Parathyroid adenoma (tissue), 2 donors: ENCODE data around the gene JMJD8.

Experiments used
- H2AFZ ChIP-seq: fragments of 300-600 bp; sonication (generic); one replicate; pipeline ENCODE4 v1.7.0; 2017; ENCODE audit warnings: antibody characterized with exemption, mild to moderate bottlenecking
- H3K27ac ChIP-seq: fragments of 300-600 bp; sonication (generic); one replicate; pipeline ENCODE4 v1.7.0; 2017
- H3K27me3 ChIP-seq: fragments of 300-600 bp; sonication (generic); one replicate; pipeline ENCODE4 v1.7.0; 2017; ENCODE audit warnings: low read length; ENCODE audit not compliant: control insufficient read depth, insufficient read depth
- H3K36me3 ChIP-seq: fragments of 300-600 bp; sonication (generic); one replicate; pipeline ENCODE4 v1.7.0; 2017; ENCODE audit warnings: low read length; ENCODE audit not compliant: control insufficient read depth, insufficient read depth
- H3K4me1 ChIP-seq: fragments of 300-600 bp; sonication (generic); one replicate; pipeline ENCODE4 v1.7.0; 2017; ENCODE audit warnings: control low read depth
- H3K4me2 ChIP-seq: fragments of 300-600 bp; sonication (generic); one replicate; pipeline ENCODE4 v1.7.0; 2017; ENCODE audit warnings: low read length
- H3K4me3 ChIP-seq: fragments of 300-600 bp; sonication (generic); one replicate; pipeline ENCODE4 v1.7.0; 2017; ENCODE audit warnings: low read depth, low read length
- H3K79me2 ChIP-seq: fragments of 300-600 bp; sonication (generic); one replicate; pipeline ENCODE4 v1.7.0; 2017; ENCODE audit warnings: control low read depth
- H3K9ac ChIP-seq: fragments of 300-600 bp; sonication (generic); one replicate; pipeline ENCODE4 v1.7.0; 2017; ENCODE audit warnings: mild to moderate bottlenecking
- H3K9me3 ChIP-seq: fragments of 300-600 bp; sonication (generic); one replicate; pipeline ENCODE4 v1.7.0; 2017; ENCODE audit warnings: low read length; ENCODE audit not compliant: control insufficient read depth
- TF ChIP-seq, protein P1 (sequence below): fragments of 300-600 bp; sonication (generic); IDR thresholded peaks from one replicate; pipeline ENCODE4 v1.7.0; 2017; ENCODE audit warnings: antibody characterized with exemption, mild to moderate bottlenecking
- donor health status: primary hyperparathyroidism.

JMJD8 gene

DNA sequence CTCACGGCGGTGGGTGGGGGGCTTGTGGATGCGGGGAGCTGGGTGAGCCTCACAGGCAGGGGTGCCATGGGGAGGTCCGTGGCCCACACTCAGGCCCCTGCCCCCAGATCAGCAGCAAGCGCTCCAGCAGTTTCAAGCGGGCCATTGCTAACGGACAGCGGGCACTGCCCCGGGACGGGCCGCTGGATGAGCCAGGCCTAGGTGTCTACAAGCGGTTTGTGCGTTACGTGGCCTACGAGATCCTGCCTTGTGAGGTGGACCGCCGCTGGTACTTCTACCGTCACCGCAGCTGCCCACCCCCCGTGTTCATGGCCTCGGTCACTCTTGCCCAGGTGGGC lies 7.6 kb downstream of the JMJD8 start:
- Histone ChIP-seq H3K9me3 (no peaks in the 10 kb centered on the region), H3K27me3 (no peaks in the 10 kb centered on the region), H3K36me3 (no peaks in the 10 kb centered on the region), H2AFZ (no peak overlapping the region), H3K4me3 (no peak overlapping the region), H3K4me2 (no peak overlapping the region), H3K4me1 (peaks cover 5% of the 10 kb centered on the region), H3K27ac (no peak overlapping the region), H3K9ac (no peak overlapping the region), H3K79me2 (peaks cover 2% of the 10 kb centered on the region)
- TF ChIP-seq, protein P1, sequence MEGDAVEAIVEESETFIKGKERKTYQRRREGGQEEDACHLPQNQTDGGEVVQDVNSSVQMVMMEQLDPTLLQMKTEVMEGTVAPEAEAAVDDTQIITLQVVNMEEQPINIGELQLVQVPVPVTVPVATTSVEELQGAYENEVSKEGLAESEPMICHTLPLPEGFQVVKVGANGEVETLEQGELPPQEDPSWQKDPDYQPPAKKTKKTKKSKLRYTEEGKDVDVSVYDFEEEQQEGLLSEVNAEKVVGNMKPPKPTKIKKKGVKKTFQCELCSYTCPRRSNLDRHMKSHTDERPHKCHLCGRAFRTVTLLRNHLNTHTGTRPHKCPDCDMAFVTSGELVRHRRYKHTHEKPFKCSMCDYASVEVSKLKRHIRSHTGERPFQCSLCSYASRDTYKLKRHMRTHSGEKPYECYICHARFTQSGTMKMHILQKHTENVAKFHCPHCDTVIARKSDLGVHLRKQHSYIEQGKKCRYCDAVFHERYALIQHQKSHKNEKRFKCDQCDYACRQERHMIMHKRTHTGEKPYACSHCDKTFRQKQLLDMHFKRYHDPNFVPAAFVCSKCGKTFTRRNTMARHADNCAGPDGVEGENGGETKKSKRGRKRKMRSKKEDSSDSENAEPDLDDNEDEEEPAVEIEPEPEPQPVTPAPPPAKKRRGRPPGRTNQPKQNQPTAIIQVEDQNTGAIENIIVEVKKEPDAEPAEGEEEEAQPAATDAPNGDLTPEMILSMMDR = no peak

DNA sequence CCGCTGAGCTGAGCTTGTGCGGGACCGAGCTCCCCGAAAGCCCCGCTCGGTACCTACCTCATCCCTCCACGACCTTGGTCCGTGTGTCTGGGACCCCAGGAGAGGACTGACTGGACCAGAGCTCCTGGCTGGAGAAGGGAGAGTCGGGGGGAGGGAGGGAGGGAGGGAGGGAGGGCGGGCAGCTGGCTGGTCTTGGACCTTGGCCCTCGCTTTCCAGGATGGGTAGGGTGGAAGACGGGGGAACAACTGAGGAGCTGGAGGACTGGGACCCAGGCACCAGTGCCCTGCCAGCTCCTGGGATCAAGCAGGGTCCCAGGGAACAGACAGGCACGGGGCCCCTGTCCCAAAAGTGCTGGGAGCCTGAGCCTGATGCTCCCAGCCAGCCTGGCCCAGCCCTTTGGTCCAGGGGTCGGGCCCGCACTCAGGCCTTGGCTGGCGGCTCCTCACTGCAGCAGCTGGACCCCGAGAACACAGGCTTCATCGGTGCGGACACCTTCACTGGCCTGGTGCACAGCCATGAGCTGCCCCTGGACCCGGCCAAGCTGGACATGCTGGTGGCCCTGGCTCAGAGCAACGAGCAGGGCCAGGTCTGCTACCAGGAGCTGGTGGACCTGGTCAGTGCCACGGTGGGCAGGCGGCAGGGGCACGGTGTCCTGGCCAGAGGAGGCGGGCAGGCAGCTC lies 8.1 kb downstream of the JMJD8 start:
- H3K9ac ChIP-seq = no peak overlapping the region
- no peaks in the 10 kb centered on the region for H3K36me3 ChIP-seq
- no peaks in the 10 kb centered on the region for H3K79me2 ChIP-seq
- TF ChIP-seq, protein P1 = no peak
- H3K4me1 ChIP-seq = no peaks in the 10 kb centered on the region
- no peak overlapping the region for H3K4me3 ChIP-seq
- peak overlapping the region; percentile 77 for H3K4me2 ChIP-seq
- no peak overlapping the region for H3K27ac ChIP-seq
- no peaks in the 10 kb centered on the region for H3K27me3 ChIP-seq
- H2AFZ ChIP-seq = peak overlapping the region; percentile 63
- no peaks in the 10 kb centered on the region for H3K9me3 ChIP-seq

DNA sequence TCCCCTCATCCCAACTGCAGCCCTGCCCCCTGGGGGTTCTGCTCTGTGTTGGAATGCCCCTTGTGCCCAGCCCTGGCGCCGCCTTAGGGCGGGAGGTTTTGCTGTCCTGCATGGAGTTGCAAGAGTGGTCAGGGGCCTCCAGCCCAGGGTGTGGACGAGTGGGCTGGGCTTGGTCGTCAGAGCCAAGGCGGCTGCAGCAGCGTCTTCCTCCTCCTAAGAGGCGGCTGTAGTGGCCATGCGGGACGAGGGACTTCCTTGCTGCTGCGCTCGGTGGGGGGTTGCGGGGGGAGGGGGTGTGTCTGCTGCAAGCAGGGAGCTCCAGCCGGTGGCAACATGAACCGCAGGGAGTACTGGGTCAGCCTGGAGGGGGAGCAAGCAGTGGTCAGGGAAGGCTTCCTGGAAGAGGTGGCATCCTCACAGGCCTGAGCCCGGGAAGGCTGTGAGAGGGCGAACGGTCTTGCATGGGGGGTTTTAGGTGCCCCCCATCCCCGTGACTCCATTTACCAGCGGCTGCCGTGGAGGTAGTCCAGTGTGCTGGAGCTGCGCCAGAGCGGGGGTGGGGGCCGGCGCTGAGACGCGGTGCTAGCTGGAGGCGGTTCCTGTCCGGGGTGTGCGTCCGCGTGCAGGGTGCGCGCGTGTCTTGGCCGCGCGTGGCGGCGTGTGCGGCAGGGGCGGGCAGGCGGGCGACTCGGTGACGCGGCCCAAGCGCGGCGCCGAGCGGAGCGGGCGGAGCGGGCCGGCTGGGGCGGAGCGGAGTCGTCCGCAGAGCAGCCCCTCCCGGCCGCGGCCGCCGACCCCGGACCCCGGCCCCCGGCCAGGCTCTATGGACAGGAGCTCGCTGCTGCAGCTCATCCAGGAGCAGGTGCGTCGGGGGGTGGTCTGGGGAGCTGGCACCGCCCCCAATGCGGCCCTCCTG lies 8.9 kb downstream of the JMJD8 start, which contains the start of gene RHBDL1:
Gene RHBDL1 (plus strand): TSS at position 704 of the 916 bp plus-strand sequence. CDS start 120 bp downstream, at position 824.
- Histone ChIP-seq H2AFZ (peak within 1 kb of the TSS; percentile 63), H3K36me3 (no peaks in the 10 kb centered on the region), H3K9ac (no peak within 1 kb of the TSS)

DNA sequence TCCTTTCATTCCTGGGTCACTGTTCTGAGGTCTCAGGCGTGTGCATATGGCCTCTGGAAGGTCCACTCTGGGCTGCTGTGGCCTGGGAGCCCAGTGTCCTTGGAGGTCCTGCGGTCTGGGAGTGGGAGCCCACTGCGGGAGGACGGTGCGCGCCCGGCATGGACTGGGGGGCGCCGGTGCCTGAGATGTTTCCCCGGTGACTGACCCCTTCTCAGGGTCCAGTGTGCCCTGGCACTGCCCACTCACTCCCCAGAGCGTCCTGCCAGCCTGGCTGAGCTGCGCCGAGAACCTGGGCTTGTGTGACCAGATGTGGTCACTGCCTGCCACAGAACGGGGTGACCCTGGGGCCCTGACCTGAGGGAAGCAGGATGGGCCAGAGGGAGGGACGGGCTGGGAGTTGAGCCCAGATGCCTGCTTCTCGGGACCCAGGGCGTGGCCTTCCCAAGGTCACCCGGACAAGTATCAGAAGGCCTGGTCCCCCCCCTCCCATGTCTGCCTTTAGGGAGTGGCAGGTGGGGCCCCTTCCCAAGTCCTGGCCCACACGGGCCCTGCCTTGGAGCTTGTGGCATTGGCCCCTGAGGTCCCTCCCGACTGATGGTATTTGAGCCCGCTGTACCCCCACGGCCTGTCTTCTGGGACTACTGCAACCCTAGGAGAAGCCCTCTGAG lies 9.8 kb downstream of the JMJD8 start:
- Histone ChIP-seq H3K9ac (no peak overlapping the region), H3K27ac (no peak overlapping the region)
- TF ChIP-seq, protein P1 = no peak

More for the DNA sequence above, 8.9 kb downstream of the JMJD8 start, which contains the start of gene RHBDL1:
- peak within 1 kb of the TSS; percentile 40 for H3K4me3 ChIP-seq
- H3K4me2 ChIP-seq = peak within 1 kb of the TSS; percentile 77
- no peaks in the 10 kb centered on the region for H3K4me1 ChIP-seq
- TF ChIP-seq, protein P1 = no peak
- no peaks in the 10 kb centered on the region for H3K27me3 ChIP-seq
- H3K79me2 ChIP-seq = no peaks in the 10 kb centered on the region
- H3K9me3 ChIP-seq = no peaks in the 10 kb centered on the region
- no peak within 1 kb of the TSS for H3K27ac ChIP-seq

More for the DNA sequence above, 9.8 kb downstream of the JMJD8 start:
- H3K36me3 ChIP-seq = no peaks in the 10 kb centered on the region
- H3K4me3 ChIP-seq = no peak overlapping the region
- H3K4me1 ChIP-seq = no peaks in the 10 kb centered on the region
- H3K9me3 ChIP-seq = no peaks in the 10 kb centered on the region
- no peak overlapping the region for H3K4me2 ChIP-seq
- H3K79me2 ChIP-seq = no peaks in the 10 kb centered on the region
- no peak overlapping the region for H2AFZ ChIP-seq
- no peaks in the 10 kb centered on the region for H3K27me3 ChIP-seq
